GM12873 (cell line): ENCODE data around the gene FHIT.

ENCODE experiments used
- TF ChIP-seq, protein P1 (sequence below): IDR thresholded peaks from 2 replicates; pipeline ENCODE4 v1.5.1; 2012; ENCODE audit warnings: low read depth, mild to moderate bottlenecking, moderate library complexity, low read length, control low read depth; ENCODE audit not compliant: insufficient read depth; ENCODE audit errors: missing control alignments

Gene FHIT

DNA sequence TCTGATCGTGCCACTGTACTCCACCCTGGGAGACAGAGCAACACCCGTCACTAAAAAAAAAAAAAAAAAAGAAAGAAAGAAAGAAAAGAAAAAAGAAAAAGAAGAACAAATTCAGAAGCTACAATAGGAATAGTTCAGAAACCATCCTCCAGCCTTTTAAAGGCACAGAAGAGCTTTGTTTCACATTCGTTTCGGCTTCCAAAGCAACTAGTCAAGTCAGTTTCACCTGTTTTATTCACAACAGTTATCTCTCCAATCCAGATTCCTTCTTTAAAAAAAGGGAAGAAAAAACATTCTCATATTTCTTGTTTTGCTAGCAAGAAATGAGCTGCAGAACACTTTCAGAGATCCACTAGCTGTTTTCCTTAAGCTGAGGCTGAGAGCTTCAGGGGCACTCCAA lies 1433.7 kb downstream of the FHIT start:
- TF ChIP-seq, protein P1, sequence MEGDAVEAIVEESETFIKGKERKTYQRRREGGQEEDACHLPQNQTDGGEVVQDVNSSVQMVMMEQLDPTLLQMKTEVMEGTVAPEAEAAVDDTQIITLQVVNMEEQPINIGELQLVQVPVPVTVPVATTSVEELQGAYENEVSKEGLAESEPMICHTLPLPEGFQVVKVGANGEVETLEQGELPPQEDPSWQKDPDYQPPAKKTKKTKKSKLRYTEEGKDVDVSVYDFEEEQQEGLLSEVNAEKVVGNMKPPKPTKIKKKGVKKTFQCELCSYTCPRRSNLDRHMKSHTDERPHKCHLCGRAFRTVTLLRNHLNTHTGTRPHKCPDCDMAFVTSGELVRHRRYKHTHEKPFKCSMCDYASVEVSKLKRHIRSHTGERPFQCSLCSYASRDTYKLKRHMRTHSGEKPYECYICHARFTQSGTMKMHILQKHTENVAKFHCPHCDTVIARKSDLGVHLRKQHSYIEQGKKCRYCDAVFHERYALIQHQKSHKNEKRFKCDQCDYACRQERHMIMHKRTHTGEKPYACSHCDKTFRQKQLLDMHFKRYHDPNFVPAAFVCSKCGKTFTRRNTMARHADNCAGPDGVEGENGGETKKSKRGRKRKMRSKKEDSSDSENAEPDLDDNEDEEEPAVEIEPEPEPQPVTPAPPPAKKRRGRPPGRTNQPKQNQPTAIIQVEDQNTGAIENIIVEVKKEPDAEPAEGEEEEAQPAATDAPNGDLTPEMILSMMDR, result no peak

- TF ChIP-seq, protein P1, result no peak
These were observed 1434.9 kb downstream of the FHIT start for GRCh38 chr3:59816312-59816711.

GRCh38 chr3:59813148-59813538 lies 1438.1 kb downstream of the FHIT start:
- TF ChIP-seq, protein P1, result no peak

DNA sequence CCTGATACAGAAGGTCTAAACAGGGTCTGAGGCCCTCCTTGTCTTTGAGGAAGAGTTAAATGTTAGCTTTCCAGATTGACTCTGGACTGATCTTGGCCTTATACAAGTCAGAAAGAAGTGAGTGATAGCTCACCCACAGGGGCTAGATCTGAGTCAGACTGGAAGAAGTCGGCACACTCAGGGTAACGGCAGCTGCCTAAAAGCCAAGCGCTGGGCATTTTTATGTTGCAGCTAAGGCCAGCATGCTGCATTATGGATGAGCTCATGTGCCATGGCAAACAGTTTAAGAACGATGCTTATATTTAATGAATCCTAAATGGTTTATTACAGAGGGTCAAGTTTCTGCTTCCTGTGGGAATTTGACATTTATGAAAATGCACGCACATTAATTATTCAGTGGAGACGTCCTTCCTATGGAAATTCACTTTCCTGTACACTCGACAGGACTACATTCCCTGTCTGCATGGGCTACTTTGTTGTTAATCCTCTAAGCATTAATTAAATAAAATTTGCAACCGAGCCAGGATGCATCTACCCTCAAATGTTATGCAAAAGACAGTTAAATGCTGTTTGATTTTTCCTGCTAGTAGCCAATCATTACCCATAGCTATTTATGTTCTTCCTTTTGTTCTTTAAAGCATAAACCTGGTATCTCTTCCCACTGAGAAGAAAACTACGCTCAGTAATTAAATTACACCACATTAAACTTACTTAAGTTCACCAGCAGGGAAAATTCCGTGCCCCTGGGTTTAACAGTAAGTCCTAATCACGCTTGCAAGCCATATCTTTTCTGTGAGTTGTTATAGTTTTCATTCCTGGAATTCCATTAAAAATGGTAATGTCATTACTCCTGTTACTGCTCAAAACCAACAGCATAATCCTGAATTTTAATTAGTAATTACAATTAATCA lies 1438.8 kb downstream of the FHIT start:
- TF ChIP-seq, protein P1, result no peak

DNA sequence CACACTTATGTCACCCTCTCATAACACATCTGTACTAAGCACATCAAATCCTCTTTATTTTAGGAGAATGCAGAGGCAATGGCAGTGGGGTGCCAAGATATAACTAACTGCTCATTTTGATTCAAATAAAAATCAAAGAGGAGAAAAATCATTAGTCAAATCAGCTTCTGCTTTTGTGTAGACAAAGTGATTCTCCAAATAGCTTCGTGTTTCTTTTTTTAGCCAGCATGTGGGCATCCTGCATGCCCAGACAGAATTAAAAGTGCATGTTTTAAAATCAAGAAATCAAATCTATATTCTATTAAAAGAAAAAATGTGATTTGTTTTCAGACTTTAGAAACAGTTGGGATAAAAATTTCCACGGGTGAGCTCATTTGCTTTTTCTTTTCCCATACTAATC lies 1440.1 kb downstream of the FHIT start:
- TF ChIP-seq, protein P1, result no peak

DNA sequence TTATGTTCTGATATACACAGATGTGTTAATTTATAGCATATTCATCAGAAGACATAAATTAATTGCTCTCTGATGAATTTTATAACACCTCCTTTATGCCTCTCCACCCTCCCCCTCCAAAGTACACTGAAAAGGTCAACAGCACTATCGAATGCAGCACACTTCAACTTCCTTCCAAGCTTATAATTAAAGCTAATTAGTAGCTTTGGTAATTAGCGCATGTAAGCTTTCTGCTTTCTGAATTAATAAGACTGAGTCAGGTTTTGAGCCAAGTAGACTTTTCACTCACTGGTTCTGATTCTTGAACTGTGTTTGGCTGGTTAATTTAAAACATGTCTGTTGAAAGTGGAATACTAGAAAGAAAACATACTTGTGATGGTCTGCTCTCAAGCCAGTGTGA lies 1440.6 kb downstream of the FHIT start:
- TF ChIP-seq, protein P1, result no peak

DNA sequence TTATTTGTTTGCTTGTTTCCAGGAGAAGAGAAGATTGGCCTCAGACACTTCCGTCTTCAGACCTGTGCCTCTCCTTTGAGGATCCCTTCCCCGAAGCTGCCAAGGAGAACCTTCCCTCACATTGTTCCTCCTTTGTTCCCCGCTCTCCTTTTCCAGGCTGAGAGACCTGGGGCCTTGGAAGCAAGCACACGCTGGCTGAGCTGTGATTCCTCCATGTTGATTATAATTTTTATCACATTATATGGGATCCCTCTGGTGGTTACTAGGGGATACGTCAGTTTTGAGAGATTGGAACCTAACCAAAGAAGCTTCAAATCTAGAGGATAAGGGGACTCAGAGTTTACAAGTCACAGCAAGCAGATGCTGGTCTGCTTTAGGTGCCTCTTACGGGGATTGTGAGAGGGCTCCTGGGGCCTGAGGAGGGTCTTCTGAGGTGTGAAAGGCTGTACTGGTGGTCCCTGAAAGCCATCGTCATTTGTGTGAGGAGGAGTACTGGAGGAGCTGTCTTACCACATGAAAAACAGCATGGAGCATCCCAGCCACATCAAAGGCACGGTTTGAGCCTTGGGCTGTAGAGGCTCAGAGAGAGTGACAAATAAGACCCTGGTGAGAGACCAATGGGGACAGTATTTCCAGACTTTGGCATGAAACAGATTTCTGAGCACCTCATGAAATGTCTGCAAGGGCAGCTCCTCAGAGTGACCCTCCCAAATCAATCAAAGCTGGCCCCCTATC lies 1441.4 kb downstream of the FHIT start:
- TF ChIP-seq, protein P1, result peak; percentile 35
